Measurements from ENCODE around the gene RNF145. TPM values are rescaled to one million over a fixed set of nuclear protein-coding genes. Genes with fewer than 3 reads are reported as not detected.

RNF145 gene
- total and polyA plus RNA-seq, 10 of the 15 experiments (the other 5 are each of a cell fraction or from before 2014, with no cell fraction given): 9.7 to 58.1 (median 38.2) TPM

GRCh38 chr5:159178978-159179377 lies 30.4 kb downstream of the RNF145 start (continued):
- no peak for TF ChIP-seq SIX5 (IDR thresholded peaks at IDR 0.05; ENCODE audit: low read depth, low read length, severe bottlenecking)
- TF ChIP-seq BRCA1 (IDR thresholded peaks at IDR 0.05; ENCODE audit: low read depth, low read length): no peak
- no peak for TF ChIP-seq ZNF207 (IDR thresholded peaks at IDR 0.05; ENCODE audit: borderline replicate concordance)
- no peak for TF ChIP-seq TARDBP (IDR thresholded peaks at IDR 0.05; ENCODE audit: borderline replicate concordance)
- TF ChIP-seq HSF1 (IDR thresholded peaks at IDR 0.05; ENCODE audit: low read depth, low read length): no peak
- no peak for TF ChIP-seq MYB (IDR thresholded peaks at IDR 0.05; ENCODE audit: borderline replicate concordance, low read depth, low read length)
- TF ChIP-seq, protein P1, sequence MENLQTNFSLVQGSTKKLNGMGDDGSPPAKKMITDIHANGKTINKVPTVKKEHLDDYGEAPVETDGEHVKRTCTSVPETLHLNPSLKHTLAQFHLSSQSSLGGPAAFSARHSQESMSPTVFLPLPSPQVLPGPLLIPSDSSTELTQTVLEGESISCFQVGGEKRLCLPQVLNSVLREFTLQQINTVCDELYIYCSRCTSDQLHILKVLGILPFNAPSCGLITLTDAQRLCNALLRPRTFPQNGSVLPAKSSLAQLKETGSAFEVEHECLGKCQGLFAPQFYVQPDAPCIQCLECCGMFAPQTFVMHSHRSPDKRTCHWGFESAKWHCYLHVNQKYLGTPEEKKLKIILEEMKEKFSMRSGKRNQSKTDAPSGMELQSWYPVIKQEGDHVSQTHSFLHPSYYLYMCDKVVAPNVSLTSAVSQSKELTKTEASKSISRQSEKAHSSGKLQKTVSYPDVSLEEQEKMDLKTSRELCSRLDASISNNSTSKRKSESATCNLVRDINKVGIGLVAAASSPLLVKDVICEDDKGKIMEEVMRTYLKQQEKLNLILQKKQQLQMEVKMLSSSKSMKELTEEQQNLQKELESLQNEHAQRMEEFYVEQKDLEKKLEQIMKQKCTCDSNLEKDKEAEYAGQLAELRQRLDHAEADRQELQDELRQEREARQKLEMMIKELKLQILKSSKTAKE (IDR thresholded peaks at IDR 0.05; ENCODE audit: low read depth, poor library complexity, severe bottlenecking): no peak
- no peak for TF ChIP-seq PRDM15 (CRISPR knock-in tag; IDR thresholded peaks at IDR 0.05)
- TF ChIP-seq, protein P2, sequence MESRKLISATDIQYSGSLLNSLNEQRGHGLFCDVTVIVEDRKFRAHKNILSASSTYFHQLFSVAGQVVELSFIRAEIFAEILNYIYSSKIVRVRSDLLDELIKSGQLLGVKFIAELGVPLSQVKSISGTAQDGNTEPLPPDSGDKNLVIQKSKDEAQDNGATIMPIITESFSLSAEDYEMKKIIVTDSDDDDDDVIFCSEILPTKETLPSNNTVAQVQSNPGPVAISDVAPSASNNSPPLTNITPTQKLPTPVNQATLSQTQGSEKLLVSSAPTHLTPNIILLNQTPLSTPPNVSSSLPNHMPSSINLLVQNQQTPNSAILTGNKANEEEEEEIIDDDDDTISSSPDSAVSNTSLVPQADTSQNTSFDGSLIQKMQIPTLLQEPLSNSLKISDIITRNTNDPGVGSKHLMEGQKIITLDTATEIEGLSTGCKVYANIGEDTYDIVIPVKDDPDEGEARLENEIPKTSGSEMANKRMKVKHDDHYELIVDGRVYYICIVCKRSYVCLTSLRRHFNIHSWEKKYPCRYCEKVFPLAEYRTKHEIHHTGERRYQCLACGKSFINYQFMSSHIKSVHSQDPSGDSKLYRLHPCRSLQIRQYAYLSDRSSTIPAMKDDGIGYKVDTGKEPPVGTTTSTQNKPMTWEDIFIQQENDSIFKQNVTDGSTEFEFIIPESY (IDR thresholded peaks at IDR 0.05): no peak
- TF ChIP-seq TCF12 (IDR thresholded peaks at IDR 0.05; ENCODE audit: low read depth, low read length): no peak
- TF ChIP-seq NFXL1 (IDR thresholded peaks at IDR 0.05; ENCODE audit: borderline replicate concordance): no peak
- no peak for TF ChIP-seq SMARCA5 (IDR thresholded peaks at IDR 0.05)
- no peak for TF ChIP-seq FOS (IDR thresholded peaks at IDR 0.05; ENCODE audit: borderline replicate concordance, extremely low read depth, insufficient read length)
- no peak for TF ChIP-seq MEF2B (IDR thresholded peaks at IDR 0.05; ENCODE audit: partially characterized antibody, poor library complexity, severe bottlenecking)
- TF ChIP-seq E4F1 (IDR thresholded peaks at IDR 0.05; ENCODE audit: borderline replicate concordance, partially characterized antibody): no peak
- TF ChIP-seq E2F4 (IDR thresholded peaks at IDR 0.05; ENCODE audit: low read depth, low read length): no peak
